Tibial artery (tissue), 4 donors: ENCODE data around the gene EPHA1.

ENCODE experiments used
- DNase-seq, 2 donors: peaks; one replicate each; pipeline ENCODE4 v3.0.0-alpha.2; 2019
- H3K27ac ChIP-seq, 2 donors: fragments of 200-600 bp; sonication (generic) in 1 of 2; 1 replicate in 1 of 2; 2 replicates in 1 of 2; pipeline ENCODE4 v1.5.1; 2018 to 2019; ENCODE audit warnings: mild to moderate bottlenecking in 1 of 2
- H3K27me3 ChIP-seq, 2 donors: fragments of 200-600 bp; sonication (generic) in 1 of 2; one replicate each; pipeline versions ENCODE4 v1.5.1 to v1.6.0; 2016 to 2019
- H3K36me3 ChIP-seq, 3 donors: fragments of 200-600 bp; sonication (generic) in 2 of 3; one replicate each; pipeline ENCODE4 v1.5.1; 2016 to 2019; ENCODE audit warnings: mild to moderate bottlenecking in 2 of 3
- H3K4me1 ChIP-seq, 4 donors: fragments of 200-600 bp; sonication (generic) in 2 of 4; 1 replicate in 3 of 4; 2 replicates in 1 of 4; pipeline ENCODE4 v1.5.1; 2016 to 2019
- H3K4me3 ChIP-seq, 2 donors: fragments of 200-600 bp; sonication (generic) in 1 of 2; 1 replicate in 1 of 2; 2 replicates in 1 of 2; pipeline ENCODE4 v1.5.1; 2018 to 2019; ENCODE audit warnings: mild to moderate bottlenecking in 2 of 2
- H3K9me3 ChIP-seq, 3 donors: fragments of 200-600 bp; sonication (generic) in 1 of 3; one replicate each; pipeline ENCODE4 v1.5.1; 2016 to 2019
- intact Hi-C: fragments of 100-400 bp; cut with DNase I; formaldehyde crosslinking; loops from one replicate; pipeline ENCODE4 v1.15.0; 2023; ENCODE audit warnings: low total_unique reads
- TF ChIP-seq, protein P1 (sequence below), 2 experiments: fragments of 200-600 bp in 1 of 2; fragments of 450-650 bp in 1 of 2; IDR thresholded peaks; one replicate each; pipeline ENCODE4 v1.5.1; 2017 to 2019; ENCODE audit warnings: antibody characterized with exemption in 2 of 2, mild to moderate bottlenecking in 1 of 2, moderate library complexity in 1 of 2

EPHA1 gene

DNA sequence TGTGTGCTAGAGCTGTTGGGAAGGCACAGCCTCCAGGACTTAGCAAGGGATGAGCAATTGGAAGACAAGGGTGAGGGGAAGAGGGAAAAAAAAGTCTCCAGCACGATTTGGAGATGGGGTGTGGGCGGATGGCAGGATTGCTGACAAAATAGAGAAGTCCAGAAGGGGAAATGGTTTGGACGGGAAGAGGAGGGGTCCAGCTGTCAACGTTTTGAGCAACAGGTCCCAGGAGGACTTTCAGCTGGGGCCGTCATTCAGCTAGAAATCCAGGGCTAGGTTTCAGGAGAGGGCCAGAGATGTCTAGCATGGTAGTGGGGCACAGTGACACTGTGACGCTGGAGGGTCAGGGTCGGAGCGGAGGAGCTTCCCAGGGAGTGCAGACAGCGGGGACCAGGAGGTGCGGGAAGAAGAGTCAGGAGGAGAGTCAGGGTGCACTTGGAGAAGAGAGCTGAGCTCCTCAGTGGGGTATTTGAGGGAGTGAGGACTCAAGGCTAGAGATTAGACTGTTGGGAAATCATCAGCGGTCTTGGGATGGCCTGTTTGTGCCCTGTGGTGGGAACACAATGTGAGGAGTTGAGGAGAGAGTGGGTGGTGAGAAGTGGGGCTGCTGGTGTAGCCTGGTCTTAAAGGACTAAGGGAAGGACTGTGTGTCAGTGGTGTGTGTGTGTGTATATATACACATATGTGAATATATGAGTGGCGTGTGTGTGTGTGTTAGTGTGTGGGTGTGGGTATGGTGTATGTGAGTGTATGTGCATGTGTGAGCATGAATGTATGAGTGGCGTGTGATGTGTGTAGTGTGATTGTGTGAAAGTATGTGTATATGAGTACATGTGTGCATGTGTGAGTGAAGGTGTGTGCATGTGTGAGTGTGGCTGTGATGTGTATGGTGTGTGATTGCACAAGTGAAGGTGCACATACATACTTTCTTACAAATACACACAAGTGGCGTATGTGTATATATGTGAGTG lies 23.7 kb downstream of the EPHA1 start:
- peak overlapping the region; percentile 96 to 100 for H3K27ac ChIP-seq

DNA sequence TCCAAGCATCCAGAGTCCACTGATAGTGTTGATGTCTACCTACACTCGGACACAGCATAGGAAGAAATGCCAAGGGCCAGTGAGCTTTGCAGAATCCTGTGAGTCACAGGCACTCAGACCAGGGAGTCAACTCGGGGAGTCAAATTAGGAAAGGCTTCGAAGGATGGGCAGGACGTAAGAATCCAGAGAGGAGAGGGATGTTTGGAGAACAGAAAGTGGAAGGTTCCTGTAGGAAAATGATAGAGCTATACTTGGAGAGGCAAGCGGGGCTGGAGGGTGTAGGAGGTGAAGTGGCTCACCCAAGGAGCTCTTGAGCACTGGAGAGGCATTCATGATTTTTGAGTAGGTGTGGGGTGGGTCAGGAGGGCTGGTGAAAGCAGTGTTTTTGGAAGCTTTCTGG lies 24.5 kb downstream of the EPHA1 start:
- H3K27ac ChIP-seq: peak overlapping the region; percentile 96 to 100

More for the DNA sequence above, 23.7 kb downstream of the EPHA1 start:
- Histone ChIP-seq H3K4me3 (peak overlapping the region; percentile 69 to 98), H3K27me3 (no peaks in the 10 kb centered on the region), H3K9me3 (no peaks in the 10 kb centered on the region), H3K4me1 (peaks cover 0 to 76% (median 69%) of the 10 kb centered on the region in 4 donors), H3K36me3 (peaks cover 19 to 42% (median 29%) of the 10 kb centered on the region in 3 donors)
- TF ChIP-seq, protein P1, sequence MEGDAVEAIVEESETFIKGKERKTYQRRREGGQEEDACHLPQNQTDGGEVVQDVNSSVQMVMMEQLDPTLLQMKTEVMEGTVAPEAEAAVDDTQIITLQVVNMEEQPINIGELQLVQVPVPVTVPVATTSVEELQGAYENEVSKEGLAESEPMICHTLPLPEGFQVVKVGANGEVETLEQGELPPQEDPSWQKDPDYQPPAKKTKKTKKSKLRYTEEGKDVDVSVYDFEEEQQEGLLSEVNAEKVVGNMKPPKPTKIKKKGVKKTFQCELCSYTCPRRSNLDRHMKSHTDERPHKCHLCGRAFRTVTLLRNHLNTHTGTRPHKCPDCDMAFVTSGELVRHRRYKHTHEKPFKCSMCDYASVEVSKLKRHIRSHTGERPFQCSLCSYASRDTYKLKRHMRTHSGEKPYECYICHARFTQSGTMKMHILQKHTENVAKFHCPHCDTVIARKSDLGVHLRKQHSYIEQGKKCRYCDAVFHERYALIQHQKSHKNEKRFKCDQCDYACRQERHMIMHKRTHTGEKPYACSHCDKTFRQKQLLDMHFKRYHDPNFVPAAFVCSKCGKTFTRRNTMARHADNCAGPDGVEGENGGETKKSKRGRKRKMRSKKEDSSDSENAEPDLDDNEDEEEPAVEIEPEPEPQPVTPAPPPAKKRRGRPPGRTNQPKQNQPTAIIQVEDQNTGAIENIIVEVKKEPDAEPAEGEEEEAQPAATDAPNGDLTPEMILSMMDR (IDR thresholded peaks at IDR 0.05): no peak
- intact Hi-C loops: loop anchor here (5.0 kb wide), 1 partner anchor 32 kb away; no protein-coding TSS in a partner anchor
- peak; percentile 44 to 73 for DNase-seq

DNA sequence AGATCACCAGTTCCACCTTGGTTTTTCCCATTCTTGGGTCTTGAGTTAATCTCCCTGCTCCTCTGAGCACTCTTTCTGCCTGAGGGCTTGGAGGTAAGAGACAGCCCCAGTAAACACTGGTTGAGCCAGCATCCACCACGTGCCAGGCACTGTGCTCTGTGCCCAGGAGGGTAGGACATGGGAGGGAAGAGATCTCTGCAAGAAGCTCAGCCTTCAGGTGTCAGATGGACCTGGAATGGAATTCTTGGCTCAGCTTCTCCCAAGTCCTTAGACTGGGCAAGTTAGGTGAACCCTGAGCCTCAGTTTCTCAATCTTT lies 25.1 kb downstream of the EPHA1 start:
- H3K9me3 ChIP-seq: no peaks in the 10 kb centered on the region
- H3K4me3 ChIP-seq: peak overlapping the region; percentile 69 to 98
- intact Hi-C loops: loop anchor here (5.0 kb wide), 1 partner anchor 34 kb away; no protein-coding TSS in a partner anchor
- H3K27me3 ChIP-seq: no peaks in the 10 kb centered on the region
- H3K36me3 ChIP-seq: peaks cover 5 to 28% (median 16%) of the 10 kb centered on the region in 3 donors
- H3K4me1 ChIP-seq: peaks cover 0 to 75% (median 72%) of the 10 kb centered on the region in 4 donors
- peak in 1 of 2 donors; percentile 67 for DNase-seq
- H3K27ac ChIP-seq: peak overlapping the region; percentile 96 to 100
- TF ChIP-seq, protein P1 (IDR thresholded peaks at IDR 0.05): no peak

More for the DNA sequence above, 24.5 kb downstream of the EPHA1 start:
- peaks cover 0 to 75% (median 72%) of the 10 kb centered on the region in 4 donors for H3K4me1 ChIP-seq
- peak overlapping the region; percentile 69 to 98 for H3K4me3 ChIP-seq
- no peaks in the 10 kb centered on the region for H3K9me3 ChIP-seq
- H3K36me3 ChIP-seq: peaks cover 11 to 34% (median 21%) of the 10 kb centered on the region in 3 donors
- TF ChIP-seq, protein P1 (IDR thresholded peaks at IDR 0.05): no peak
- DNase-seq: peak; percentile 49 to 74
- H3K27me3 ChIP-seq: no peaks in the 10 kb centered on the region
- intact Hi-C loops: loop anchor here (5.0 kb wide), 1 partner anchor 33 kb away; no protein-coding TSS in a partner anchor

DNA sequence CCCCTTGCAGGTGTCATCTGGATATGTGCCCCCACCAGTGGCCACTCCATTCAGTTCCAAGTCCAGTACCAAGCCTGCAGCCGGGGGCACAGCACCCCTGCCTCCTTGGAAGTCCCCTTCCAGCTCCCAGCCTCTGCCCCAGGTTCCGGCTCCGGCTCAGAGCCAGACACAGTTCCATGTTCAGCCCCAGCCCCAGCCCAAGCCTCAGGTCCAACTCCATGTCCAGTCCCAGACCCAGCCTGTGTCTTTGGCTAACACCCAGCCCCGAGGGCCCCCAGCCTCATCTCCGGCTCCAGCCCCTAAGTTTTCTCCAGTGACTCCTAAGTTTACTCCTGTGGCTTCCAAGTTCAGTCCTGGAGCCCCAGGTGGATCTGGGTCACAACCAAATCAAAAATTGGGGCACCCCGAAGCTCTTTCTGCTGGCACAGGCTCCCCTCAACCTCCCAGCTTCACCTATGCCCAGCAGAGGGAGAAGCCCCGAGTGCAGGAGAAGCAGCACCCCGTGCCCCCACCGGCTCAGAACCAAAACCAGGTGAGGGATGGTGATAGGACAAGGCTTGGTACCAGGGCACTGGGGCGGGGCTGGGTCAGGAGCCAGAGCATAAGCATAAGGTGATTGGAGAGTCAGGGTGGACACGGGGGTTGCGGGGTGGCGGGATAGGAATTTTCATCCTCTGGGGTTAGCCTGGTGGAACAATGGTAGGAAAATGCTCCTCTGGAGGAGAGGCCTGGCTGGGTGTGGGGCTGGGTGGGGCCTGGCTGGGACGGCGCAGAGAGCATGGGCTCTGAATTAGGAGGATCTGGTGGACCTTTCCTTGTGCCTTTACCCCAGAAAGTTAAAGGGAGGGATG lies 25.6 kb downstream of the EPHA1 start:
- peak in 1 of 2 donors; percentile 69 for DNase-seq
- TF ChIP-seq, protein P1 (IDR thresholded peaks at IDR 0.05): no peak
- peaks cover 0 to 75% (median 68%) of the 10 kb centered on the region in 4 donors for H3K4me1 ChIP-seq
- H3K4me3 ChIP-seq: peak overlapping the region; percentile 69 to 98
- intact Hi-C loops: loop anchor here (5.0 kb wide), 1 partner anchor 34 kb away; no protein-coding TSS in a partner anchor
- no peaks in the 10 kb centered on the region for H3K9me3 ChIP-seq
- H3K36me3 ChIP-seq: peaks cover 0 to 22% (median 10%) of the 10 kb centered on the region in 3 donors
- H3K27ac ChIP-seq: peak overlapping the region; percentile 96 to 100
- no peaks in the 10 kb centered on the region for H3K27me3 ChIP-seq
